8988T (cell line): ENCODE measurements around the gene TMIGD2.
"Not testable (repeated sequence)": the region's sequence is repeated elsewhere in the genome, so short reads cannot be mapped to it uniquely, and the experiment has no call there.

Experiments
- DNase-seq: peaks from one replicate; pipeline ENCODE4 v3.0.0; 2011

TMIGD2 gene, protein sequence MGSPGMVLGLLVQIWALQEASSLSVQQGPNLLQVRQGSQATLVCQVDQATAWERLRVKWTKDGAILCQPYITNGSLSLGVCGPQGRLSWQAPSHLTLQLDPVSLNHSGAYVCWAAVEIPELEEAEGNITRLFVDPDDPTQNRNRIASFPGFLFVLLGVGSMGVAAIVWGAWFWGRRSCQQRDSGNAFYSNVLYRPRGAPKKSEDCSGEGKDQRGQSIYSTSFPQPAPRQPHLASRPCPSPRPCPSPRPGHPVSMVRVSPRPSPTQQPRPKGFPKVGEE

DNA sequence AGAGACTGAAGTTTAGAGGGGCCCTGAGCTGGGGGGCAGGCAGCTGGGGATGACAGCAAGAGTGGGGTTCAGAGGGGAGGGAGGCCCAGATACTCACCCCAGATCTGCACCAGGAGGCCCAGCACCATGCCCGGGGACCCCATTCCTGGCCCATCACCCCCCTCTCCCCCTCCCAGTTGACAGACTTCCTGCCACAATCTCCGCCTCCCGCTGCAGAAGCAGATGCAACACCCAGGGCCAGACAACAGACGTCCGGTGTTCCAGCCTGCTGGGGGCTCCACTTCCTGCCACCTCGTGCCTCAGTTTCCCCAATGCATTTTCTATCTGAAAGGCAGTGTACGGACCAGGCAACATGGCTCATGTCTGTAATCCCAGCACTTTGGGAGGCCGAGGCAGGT, at the start of gene TMIGD2:
TMIGD2 (minus strand) TSS at position 147 of the 398 bp plus-strand sequence; CDS start at position 143, 4 bp downstream.
- no peak for DNase-seq

DNA sequence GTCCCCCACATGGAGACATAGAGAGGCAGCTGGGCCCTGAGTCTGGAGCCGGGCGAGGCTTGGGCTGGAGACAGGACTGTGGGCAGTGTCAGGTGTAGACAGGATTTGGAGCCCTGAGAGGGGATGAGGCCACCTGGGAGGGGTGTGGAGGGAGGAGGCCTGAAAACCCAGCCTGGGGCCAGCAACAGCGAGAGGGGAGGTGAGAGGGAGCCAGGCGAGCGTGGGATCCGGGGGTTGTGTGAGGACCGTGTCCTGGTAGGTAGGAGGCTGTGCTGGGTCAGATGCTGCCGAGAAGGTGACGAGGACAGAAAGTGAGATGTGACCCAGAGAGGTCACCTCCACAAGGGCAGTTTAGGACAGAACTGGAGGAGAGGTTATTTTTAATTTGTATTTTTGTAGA, 48.5 kb upstream of the TMIGD2 start:
- DNase-seq: no peak

DNA sequence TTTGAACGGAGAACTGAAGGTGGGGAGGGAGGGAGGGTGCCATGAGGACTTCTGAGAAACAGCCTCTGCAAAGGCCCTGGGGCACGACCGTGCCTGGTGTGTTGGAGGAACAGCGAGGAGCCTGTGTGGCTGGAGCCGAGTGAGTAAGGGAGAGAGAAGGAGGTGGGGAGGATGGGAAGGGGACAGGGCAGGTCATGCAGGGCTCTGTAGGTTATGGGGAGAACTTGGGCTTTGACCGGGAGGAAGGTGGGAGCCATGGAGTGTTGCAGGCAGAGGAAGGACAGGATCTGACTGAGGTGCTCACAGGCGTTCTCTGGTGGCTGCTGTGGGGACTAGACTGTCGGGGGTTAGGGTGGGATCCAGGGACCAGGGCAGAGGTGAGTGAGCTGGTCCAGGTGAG, 47.9 kb upstream of the TMIGD2 start:
- no peak for DNase-seq

DNA sequence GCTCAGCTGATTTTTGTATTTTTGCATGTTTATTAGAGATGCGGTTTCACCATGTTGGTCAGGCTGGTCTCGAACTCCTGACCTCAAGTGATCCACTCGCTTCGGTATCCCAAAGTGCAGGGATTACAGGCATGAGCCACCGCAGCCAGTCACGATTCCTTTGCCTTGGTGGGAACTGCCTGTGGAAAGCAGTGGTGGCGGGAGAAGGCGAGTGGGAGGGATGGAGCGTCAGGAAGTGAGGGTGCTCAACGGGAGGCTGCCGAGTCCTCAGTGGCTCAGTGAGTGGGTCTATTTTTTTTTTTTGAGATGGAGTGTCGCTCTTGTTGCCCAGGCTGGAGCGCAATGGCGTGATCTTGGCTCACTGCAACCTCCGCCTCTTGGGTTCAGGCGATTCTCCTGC, 47.0 kb upstream of the TMIGD2 start:
- DNase-seq: not testable (repeated sequence)

DNA sequence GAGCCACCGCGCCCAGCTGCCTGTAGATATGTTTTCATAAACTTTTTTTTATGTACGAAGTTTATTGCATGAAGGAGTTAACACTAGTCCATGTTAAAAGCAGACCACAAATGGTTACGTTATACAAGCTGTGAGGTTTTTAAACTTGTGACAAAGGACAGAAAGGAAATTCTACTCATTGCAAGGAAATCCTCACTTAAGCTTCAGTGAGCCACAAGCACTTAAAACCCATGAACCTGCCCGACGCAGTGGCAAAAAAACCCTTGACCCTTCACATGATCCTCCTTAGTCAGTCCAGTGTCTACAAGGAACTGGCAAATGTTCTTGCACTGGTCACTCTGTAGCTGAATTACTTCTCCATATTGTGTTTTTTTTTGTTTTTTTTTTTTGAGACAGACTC, 45.3 kb upstream of the TMIGD2 start:
- DNase-seq: no peak

DNA sequence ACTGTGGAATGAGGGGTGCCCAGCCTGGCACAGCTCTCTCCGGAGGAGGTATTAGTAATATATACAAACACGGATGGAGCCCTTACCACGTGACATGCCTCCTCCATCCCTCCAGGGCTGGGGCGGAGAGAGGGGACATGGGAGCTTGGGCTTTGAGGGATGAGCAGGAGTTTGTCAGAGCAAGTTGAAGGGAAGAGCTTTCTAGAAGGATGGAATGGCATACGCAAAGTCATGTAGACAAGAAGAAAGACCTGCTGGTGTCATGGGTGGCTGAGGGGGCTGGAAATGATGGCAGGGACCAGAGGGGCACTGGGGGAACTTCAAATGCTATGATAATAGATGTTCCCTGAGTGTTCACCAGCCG, 43.8 kb upstream of the TMIGD2 start:
- no peak for DNase-seq

DNA sequence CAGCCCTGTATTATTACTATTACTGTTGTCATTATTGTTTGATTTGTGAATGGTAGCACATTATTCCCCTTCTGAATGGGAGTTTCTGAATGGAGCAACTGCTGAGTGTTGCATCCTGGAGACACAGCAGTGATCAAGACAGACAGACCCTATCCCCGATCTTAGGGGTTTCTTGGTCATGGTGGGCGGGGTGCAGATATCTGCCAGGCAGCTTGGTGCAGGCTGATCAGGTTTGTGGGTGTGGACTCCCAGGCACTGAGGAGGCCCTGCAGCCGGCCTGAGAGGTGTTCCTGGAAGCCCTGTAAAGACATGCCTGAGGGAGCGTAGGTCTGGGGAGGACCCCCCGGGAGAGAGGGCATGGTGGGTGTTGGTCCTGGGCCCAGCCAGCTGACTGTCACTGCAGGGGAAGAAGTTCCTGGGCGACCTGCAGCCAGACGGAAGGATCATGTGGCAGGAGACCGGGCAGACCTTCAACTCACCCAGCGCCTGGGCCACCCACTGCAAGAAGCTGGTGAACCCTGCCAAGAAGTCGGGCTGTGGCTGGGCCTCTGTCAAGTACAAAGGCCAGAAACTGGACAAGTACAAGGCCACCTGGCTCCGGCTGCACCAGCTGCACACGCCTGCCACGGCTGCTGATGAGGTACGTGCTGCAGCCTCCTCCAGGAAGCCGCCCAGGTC, 43.3 kb upstream of the TMIGD2 start:
- no peak for DNase-seq

DNA sequence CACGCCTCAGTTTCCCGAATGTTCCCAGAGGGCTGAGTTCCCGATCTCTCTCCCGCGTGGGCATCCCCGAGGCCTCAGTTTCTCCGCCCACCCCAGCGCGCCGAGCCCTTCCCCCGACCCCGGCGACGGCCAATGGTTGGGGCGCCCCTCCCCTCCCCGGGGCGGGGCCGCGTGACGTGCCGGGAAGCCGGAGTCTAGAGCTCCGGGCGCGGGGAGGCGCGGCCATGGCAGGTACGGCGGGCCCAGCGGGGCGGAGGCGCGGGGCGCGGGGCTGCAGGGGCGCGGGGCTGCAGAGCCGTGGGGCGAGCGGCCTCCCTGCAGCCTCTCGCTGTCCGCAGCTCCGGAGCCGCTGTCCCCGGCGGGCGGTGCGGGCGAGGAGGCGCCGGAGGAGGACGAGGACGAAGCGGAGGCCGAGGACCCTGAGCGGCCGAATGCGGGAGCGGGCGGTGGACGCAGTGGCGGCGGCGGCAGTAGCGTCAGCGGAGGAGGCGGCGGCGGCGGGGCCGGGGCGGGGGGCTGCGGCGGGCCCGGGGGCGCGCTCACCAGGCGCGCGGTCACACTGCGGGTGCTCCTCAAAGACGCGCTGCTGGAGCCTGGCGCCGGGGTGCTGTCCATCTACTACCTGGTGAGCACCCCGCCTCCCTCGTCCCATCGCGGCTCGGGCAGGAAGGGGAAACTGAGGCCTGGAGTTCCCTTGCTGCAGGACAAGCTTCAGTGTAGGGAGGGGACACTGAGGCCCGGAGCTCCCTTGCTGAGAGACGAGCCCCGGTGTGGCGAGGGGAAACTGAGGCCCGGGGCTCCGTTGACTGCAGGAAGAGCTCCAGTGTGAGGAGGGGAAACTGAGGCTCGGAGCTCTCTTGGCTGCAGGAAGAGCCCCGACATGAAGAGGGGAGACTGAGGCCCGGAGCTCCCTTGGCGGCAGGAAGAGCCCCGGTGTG, 41.5 kb upstream of the TMIGD2 start, which contains the start of gene MPND:
MPND (plus strand) TSS at position 193 of the 938 bp plus-strand sequence; CDS start at position 225, 32 bp downstream.
- no peak for DNase-seq

DNA sequence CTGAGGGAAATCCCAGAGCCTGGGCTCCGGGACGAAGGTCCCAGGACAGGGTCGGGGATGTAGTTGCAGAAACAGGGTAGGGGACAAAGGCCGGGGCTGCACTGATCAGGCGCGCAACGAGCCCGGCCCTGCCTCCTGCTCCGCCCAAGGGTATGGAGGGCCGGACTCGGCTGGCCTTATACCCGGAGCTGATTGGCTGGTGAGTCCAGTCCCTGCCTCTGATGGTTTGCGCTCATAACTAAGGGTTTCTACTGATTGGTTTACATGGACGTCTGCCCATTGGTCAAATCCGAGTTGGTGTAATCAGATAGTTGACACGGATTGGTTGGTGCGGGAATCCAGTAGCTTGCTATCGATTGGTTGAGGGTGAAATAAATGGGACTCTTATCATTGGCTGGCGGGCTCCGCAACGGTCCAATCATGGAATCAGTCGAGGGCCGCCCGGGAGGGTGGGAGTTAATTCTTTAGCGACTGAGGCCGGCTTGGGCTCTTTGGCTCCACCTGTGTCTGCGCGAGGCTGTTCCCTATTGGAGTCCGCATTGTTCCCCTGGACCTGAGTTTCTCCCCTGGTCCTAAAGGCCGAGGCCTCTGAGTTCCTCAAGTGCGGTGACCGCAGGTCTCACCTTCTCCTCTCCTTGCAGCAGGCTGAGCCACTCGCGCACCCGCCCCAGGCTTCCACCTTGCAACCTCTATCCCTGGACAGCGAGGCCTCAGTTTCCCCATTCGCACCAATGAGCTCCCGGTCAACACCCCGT, 40.6 kb upstream of the TMIGD2 start:
- no peak for DNase-seq

DNA sequence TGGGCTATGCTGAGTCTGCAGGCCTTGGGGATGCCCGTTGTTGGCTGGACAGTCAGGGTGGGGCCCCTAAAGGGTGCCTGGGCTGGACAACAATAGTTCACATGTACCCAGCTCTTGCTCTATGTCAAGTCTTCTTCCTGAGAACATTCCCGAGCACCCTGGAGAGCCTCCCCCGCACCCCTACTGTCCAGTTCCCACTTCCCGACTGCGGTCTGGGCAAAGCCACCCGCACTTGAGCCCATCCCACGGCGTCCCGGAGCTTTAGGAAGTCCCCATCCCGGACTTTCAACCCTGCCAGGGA, 40.1 kb upstream of the TMIGD2 start:
- no peak for DNase-seq

DNA sequence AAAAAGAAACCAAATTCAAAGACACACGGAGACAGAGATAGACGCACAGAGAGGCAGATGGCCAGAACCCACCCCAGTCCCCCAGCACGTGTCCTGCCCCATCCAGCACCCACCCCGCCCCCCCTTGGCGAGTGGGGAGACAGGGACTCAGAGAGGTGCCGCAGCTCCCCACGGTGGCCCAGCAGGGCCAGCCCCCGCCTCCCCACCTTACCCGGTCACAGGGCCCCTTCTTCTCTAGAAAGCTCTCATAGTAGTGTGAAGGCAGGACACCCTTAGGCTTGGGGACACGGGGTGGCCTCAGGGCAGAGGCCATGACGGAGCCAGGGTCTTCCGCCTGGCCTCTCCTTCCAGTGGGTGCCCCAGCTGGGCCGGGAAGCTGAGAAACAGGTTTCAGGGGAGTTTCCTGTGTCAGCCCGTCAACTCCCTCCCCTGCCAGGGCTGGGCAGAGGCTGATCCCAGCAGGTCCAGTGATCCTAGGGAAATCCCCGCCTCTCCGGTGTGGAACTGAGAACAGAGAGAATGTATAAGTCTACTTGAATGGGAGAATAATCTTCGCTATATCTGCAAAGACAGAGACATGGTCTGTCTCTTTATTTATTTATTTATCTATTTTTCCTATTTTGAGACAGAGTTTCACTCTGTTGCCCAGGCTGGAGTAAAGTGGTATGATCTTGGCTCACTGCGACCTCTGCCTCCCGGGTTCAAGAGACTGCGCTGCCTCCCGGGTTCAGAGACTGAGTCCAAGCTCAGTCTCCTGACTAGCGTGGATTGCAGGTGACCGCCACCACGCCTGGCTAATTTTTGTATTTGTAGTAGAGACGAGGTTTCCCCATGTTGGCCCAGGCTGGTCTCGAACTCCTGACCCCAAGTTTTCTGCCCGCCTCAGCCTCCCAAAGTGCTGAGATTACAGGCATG, 36.5 kb upstream of the TMIGD2 start, which contains the start of gene STAP2:
STAP2 (minus strand) TSS at position 387 of the 915 bp plus-strand sequence; CDS start at position 313, 74 bp downstream.
- no peak for DNase-seq

DNA sequence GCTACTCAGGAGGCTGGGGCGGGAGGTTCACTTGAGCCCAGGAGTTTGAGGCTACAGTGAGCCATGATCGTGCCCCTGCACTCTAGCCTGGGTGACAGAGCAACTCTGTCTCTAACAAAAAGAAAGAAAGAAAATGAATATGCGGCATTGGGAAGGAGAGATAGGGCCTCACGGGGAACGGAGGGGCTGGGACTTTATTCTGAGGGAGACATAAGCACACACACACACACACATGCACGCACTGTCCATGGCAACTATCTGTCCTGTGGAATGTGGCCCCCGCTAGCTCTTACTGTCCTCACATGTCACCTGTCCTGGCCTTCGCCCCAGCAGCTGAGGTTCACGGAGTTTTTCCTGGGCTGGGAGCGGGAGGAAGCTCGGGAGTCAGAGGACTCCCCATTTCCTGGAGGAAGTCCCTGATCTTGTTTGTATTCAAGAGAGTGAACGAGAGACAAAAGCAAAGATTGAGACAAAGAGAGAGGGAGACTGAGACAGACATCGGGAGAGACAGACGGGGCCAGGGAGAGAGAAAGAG, 35.8 kb upstream of the TMIGD2 start:
- no peak for DNase-seq

DNA sequence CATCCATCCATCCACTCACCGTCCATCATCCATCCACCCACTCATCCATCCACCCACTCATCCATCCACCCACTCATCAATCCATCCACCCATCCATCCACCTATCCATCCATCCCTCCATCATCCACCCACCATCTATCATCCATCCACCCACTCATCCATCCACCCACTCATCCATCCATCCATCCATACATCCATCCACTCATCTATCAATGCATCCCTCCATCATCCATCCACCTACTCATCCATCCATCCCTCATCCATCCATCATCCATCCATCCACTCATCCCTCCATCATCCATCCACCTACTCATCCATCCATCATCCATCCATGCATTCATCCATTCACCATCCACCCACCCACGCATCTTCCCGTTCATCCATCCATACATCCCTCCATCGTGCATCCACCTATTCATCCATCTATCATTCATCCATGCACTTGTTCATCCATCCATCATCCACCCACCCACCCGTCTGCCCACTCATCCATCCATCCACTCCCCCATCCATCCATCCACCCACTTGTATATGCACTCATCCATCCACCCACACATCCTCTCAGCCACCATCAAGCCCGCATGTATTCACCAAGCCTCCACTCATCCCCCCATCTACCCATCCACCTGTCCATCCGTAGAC, 32.9 kb upstream of the TMIGD2 start:
- DNase-seq: no peak

DNA sequence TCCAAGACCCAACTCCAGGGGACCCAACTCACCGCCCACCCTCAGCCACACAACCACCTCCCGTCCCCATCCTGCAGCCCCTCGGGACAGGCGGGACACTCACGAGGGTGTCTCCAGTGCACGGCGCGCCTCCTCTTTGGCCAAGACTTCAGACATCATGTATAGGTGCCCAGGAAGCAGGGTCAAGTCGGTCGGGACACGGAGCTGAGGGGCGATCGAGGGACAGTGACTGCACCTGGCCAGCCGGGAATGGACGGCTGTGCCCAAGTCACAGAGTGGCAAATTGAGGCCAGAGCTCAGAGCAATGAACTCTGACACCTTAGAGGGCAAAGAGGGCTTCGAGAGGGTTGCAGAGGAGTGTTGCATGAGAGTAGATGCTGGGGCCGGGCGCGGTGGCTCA, 27.7 kb upstream of the TMIGD2 start:
- DNase-seq: no peak

DNA sequence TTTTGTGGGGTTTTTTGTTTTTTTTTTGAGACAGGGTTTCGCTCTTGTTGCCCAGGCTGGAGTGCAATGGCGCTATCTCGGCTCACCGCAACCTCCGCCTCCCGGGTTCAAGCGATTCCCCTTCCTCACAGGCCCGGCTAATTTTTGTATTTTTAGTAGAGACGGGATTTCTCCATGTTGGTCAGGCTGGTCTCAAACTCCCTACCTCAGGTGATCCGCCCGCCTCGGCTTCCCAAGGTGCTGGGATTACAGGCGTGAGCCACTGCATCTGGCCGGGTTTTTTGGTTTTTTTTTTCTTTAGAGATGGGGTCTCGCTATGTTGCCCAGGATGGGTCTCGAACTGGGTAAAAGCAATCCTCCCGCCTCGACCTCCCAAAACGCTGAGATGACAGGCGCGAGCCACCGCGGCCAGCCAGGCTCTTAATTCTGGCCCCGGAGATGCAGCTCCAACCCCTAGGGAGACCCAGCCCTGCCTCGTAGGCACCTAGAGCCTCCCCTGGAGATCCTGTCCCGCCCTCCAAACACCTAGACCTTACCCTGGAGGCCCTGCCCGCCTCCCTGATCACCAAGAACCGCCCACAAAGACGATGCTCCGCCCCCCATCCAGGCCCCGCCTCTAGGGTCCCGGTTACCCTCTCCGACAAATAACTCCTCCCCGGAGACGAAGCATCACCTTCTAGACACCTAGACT, 26.9 kb upstream of the TMIGD2 start:
- DNase-seq: not testable (repeated sequence)

DNA sequence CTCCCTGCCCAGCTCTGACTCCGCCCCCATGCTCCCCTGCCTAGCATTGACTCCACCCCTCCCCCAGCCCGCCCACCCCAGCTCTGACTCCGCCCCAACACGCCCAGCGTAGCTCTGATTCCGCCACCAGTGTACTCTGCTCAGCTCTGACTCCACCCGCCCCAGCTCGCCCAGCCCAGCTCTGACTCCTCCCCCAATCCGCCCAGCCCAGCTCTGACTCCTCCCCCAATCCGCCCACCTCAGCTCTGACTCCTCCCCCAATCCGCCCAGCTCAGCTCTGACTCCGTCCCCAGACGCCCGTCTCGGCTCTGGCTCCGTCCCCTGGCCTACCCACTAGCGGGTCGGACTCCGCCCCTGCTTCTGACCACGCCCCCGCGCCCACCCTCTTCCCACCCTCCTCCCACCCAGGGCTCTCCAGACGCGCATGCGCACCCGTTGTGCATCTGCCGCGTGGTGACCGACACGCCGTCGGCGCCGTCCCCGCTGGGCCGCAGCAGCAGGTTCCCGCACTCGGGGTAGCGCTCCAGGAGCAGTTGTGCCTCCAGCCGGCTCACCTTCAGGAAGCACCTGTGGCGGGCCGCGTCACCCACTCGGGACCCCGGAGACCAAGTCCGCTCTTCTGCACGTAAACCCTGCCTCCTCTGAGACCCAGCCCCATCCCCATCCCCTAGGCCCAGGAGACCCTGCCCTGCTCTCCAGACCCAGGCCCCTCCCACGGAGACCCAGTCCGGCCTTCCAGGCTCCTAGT, 26.2 kb upstream of the TMIGD2 start:
- no peak for DNase-seq

DNA sequence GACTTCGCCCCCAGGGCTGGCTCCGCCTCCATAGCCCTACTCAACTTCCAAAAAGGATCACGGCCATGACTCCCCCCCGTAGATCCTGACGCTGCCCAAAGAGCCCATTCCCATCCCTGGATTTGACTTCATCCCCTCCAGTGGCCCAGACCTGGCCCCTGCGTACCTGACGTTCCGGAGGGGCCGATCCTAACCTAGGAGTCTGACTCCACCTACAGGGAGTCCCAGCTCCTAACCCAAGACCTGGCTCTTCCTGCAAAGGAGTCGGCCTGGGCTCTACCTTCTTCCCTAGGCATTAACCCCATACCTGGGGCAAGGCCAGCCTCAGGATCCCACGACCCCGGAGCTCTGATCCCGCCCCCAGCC, 25.7 kb upstream of the TMIGD2 start:
- no peak for DNase-seq

DNA sequence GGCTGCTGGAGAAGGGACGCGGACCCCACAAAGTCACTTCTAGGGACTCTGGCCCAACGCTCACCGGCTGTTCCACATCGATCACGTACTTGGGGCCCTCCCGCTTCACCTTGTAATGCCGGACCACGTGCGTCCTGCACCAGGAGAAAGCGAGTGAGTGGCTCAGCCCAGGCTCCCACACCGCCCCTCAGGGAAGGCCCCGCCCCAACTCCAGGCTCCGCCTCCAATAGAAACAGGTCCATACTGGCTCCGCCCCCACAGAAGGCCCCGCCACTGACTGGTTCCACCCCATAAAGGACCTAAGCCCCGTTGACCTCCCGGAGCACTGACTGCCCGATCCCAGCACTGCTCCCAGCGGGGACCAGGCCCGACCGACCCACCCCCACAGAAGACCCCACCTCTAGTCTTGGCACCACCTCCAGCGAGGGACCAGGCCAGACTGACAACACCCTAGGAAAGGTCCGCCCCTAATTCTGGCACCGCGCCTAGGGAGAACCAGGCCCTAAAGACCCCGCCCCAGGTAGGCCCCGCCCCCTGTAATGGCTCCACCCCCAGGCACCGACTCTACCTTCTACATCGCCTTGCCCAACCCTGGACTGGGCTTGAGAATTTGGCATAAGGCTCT, 25.2 kb upstream of the TMIGD2 start:
- no peak for DNase-seq

DNA sequence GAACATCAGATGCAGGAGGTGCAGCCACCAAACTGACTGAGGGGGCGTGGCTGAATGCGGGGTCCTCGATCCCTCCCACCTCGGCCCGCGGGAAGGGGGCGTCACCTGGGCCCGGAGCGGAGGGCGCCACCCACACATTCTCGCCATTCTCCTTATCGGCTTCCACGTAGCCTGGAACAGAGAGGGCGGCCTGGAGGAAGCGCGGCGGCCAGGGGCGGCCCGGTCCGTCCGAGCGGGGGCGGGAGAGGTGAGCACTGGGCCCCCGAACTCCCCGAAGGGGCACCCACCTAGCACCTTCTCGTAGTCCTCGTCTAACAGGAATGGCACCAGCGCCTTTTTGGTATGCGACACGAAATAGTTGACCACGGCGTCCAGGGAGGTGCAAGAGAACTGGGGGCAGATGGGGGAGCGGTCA, 24.7 kb upstream of the TMIGD2 start:
- no peak for DNase-seq
